Measurements from ENCODE around the gene GCLC.

GCLC gene

DNA sequence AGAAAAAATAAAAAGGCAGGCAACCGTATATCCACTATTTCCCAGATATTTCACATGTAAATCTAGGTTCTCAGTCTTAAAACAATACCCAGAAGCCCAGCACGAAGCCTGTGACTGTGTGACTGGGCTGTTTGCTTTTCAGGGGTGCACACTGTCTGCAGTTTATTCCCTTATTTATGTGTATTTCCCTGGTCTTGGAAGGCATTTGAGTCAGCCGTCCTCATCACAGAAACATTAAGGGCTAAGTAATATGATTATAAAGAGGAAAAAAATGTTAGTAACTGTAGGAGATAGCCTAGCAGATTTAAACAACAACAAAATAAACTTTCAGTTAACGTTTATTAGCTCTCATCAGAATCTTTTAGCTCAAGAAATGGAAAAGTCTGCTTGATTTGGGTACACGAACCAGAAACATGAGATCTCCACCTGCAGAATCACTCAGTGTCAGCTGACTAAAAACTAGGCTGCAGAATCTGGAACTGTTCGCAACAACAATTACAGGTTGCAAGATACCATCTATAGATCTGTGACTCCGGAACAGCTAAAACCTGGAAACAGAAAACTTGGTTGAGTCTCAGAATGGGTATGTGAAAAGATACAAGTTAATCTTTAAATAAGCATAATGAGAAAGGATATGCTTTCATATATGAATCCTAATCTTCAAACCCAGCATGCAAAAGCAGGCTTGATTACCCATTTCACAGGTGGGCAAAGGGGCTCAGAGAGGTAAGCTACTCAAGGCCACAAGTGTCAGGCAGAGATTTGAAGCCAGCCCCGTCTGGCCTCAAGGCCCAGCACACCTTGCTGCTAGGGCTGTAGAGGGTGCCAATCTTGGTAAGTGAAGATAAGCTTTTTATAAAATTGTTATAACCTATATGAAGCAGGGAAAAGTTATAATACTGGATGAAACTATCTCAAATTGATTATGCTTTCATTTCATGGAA lies 21.1 kb downstream of the GCLC start:
- DNase-seq, result no peak

DNA sequence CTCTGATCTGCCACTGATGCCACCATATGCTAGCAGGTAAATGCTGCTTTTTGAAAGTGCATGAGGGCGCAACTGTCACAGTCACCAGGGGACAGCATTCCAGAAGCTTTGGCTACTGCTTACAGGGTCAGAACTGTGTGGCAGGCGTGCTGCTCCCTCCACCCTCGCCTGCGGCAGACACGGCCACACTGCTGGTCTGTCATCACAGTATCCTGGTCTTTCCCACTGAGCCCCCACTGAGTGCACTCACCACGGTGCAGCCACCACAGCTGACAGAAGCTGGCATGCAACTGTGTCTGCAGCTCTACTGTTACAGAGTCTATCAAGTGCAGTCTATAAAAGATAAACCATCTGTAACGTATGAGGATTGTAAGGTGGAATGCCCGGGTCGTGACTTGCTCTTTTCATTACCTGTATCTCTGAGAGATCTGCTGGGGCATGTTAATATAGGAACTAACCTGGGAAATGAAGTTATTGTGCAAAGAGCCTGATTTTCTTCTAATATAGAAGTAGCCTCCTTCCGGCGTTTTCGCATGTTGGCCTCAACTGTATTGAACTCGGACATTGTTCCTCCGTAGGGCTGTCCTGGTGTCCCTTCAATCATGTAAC lies 24.5 kb downstream of the GCLC start:
- DNase-seq, result no peak

DNA sequence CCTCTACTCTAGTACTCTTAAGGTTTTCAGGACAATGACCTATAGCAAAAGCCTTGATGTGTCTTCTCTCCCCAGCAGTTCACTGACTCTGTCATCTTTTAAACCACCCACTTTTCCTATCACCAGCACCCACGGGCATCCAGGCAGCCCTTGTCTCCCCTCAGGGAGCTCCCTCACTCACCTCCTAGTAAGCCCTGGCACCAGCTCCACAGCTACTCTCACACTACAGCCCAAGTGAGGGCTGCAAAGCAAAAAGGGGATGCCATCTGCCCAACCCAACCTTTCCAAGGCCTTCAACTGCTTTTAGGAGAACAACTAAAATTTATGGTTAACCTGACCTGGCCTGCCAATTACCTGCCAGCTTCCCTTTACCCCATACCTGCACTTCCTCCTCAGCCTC lies 26.0 kb downstream of the GCLC start:
- no peak for DNase-seq

DNA sequence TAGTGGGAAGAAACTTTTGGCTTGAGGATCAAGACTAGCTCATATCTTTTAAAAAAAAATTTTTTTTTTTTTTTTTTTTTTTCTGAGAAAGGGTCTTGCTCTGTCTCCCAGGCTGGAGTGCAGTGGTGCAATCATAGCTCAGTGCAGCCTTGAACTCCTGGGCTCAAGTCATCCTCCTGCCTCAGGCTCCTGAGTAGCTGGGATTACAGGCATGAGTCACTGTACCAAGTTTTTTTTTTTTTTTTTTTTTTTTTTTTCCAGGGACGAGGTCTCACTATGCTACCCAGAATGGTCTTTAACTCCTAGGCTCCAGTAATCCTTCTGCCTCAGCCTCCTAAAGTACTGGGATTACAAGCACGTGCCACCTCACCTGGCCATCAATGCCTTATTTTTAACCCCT lies 27.9 kb downstream of the GCLC start:
- DNase-seq, result no peak

DNA sequence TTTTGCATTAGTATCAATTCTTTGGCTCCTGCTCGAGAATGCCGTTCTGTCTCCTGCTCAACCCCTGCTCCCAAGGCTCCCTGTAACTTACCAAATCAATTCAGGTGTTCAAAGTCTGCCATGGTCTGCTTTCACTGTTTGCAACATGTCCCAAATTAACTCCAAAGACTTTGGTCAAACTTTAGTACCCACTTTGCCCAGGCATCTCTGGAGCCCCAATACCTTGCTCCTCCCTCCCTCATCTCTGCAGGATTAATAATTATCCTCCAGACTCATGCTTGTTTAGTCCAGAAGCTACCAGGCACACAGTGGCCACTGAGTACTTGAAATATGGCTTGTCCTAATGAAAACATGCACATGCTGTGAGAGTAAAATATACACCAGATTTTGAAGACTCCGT lies 30.2 kb downstream of the GCLC start:
- no peak for DNase-seq

DNA sequence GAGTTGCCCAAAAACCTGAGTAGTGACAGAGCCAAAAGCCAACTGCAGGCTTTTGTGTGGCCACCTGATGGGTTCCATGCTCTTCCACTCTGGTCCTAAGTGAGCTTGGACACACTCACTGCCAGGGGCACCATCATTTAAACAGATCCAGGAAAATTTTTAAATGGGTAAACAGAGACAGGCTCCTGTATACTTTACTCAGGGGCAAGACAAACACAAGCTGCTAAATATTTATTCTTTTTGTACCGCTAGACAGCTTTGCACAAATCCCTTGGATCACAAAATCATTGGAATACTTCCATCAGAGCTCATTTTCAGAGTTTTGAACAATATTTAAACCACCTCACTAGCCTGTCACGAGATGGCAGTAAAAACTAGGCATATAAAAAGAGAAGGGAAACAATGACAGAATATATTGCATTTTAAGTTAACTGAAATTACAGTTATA lies 31.4 kb downstream of the GCLC start:
- DNase-seq, result no peak

DNA sequence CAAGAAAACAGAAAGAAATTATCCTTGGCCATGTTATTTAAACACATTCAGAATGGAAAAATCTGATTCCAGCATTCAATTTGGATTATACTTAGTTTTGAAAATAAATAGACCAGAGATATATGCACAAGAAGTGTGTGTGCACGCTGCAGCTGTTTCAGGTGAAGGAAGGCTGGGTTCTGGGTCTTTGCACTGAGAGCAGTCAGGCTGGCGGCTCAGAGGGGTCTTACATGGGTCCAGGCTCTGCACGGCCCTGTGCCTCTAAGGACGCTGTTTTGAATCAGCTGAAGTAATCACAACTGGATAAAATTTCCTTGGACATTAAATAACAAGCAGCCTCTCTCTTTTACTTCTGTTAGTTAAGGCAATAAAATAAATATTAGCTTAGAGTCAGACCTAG lies 31.8 kb downstream of the GCLC start:
- DNase-seq, result no peak

DNA sequence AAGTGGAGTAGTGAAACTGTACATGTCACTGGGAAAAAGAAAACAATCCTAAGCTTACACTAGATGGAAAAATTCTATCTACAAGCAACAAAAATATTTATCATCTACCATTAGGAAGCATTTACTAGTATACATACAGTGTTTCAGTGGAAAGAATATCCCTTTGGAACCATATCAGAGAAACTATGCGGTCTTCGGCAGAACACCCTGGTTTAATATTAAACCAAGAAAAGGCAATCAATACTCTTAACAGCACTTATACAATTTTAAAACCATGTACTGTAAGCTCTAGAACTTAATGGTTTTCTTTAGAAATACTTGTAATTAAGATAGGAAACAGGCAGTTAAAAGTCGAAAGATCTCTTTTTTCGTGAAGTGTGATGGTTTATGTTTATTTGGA lies 32.3 kb downstream of the GCLC start:
- no peak for DNase-seq

DNA sequence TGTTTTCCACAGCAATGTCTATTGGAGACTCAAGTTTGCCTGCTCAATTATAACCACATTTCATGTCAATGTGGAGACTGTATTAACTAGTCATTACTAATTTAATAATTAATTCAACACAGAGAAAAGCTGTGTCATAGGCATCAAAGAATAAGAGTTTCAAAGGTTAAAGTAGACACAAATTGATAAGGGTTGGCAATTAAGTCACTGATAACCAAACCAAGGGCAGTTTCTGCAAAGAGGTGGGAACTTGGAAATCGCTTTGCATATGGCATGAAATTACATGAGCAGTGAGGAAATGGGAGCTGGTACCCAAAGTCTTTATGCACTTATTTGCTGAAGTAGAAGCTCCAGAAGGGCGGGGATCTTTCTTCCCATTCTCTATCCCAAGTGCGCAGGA lies 34.2 kb downstream of the GCLC start:
- DNase-seq, result no peak

DNA sequence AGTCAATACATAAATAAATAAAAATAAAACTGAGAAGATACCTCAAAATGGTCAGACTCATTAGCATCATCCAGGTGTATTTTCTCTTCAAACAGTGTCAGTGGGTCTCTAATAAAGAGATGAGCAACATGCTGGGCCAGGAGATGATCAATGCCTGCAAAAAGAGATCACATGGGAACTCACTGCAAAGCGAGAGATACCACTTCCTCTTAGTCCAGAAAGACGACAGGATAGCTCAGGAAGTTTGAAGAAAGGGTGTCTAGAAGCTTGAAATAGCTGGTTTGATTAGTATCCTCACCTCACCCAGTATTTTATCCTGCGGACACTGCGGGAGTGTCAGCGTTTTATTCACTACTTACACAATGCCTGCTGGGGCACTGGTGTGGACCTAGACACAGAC lies 38.0 kb downstream of the GCLC start:
- no peak for DNase-seq

DNA sequence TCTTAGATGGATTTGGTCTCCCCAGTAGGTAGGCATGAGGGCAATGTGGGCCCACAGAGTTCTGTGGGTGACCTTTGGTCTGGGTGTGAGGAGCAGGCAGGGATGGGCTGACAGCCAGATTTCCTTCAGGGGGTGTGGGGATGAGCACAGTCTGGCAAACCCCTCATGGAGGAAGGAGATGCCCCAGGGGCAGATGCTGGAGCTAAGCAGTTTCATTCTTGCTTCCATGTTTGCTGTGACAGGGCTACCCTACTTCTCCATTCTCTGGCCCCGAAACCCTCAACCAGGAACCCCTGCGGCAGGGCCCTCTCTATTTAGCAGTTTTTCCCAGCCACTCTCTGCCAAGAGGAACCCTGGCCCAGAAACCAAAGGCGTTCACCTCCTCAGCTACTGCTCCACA lies 40.4 kb downstream of the GCLC start:
- DNase-seq, result no peak

DNA sequence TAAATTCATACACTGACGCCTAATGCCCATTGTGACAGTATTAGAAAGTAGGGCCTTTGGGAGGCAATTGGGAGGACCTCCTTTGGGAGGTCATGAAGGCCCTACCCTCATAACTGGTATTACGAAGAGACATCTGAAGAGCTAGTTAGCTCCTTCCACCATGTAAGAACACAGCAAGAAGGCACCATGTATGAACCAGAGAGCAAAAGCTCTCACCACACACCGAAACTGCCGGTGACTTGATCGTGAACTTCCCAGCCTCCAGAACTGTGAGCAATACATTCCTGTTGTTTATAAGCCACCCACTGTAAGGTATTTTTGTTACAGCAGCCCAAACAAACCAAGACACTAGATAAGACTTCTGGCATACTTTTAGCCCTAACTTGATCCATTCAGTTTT lies 41.8 kb downstream of the GCLC start:
- no peak for DNase-seq

DNA sequence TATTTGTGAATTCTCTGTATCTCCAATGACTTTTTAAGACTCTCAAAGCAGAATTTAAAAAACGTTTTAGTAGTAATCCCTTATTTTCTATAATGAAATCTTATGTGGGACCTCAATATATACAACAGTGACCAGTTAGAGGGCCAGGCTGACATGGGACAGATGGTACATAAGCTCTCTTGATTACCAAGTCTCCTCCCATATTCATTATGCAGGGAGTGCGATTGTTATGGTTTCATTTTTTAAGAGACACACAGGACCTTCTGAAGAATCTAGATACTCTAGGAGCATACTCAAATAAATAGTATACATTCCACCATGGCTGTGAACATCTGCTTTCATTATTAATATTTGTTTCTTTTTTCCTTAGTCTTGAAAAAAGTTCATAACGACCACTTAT lies 43.5 kb downstream of the GCLC start:
- DNase-seq, result no peak

DNA sequence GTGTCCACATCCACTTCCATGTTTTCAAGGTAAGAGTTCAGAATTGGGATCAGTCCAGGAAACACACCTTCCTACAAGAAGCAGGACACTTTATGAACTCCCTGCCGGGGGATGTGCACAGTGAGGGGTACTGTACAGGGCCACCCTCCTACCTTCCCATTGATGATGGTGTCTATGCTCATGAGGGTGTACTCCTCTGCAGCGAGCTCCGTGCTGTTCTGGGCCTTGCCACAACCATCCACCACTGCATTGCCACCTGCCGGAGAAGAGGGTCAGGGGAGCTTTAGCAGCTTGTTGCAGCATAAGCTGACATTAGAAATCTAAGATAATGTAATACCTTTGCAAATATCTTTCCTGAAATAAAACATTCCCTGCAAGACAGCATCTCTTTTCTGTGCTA lies 44.8 kb downstream of the GCLC start:
- DNase-seq, result no peak

DNA sequence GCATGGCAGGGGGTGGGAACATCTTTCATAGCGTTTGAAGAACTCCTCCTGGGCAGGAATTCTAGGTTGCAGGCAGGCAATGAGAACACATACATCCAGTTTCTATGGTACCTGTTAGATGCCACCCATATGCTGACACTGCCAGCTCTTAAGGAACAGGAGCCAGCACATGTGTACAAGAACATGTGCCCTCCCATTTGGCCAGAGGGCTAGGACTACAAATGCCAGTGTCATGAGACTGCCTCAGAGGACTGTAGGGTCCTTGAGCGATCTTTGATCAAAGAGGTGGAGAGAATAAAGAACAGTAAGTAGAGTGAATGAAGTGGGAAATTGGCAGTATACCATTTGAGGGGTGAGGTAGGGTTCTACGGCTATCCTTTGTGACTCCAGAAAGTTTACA lies 45.8 kb downstream of the GCLC start:
- no peak for DNase-seq

DNA sequence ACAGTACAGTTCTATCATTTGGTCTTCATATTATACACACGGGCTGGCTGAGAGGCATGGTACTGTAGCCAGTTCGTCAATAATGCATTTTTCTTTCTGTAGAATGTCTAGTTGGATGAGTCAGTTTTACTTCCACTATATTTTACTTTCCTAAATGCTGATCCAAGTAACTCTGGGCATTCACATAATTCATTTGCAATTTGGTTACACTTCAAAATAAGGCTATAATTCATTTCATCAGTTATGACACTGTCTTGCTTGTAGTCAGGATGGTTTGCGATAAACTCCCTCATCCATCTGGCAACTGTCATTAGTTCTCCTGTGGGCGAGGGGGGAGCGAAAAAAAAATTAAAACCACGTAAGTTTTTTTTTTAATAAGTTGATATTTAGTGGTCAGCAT lies 46.3 kb downstream of the GCLC start:
- DNase-seq, result no peak

DNA sequence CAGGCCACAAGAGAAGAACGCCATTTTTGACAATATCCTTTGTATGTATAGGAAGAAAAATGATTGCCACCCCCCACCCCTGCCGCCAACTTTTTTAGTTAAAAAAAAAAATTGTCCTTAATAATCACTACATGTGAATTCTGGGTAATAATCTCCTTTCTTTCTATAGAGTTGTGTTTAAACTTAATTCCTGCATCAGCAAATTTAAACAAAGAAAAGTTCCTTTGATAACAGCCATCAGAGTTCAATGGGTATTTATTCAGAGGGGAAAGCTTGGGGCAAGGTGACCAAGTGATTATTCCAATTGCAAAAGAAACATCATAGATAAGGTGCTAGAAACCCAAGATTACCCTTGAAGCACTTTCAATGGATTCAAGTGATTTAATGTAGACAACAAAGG lies 47.0 kb downstream of the GCLC start:
- no peak for DNase-seq

DNA sequence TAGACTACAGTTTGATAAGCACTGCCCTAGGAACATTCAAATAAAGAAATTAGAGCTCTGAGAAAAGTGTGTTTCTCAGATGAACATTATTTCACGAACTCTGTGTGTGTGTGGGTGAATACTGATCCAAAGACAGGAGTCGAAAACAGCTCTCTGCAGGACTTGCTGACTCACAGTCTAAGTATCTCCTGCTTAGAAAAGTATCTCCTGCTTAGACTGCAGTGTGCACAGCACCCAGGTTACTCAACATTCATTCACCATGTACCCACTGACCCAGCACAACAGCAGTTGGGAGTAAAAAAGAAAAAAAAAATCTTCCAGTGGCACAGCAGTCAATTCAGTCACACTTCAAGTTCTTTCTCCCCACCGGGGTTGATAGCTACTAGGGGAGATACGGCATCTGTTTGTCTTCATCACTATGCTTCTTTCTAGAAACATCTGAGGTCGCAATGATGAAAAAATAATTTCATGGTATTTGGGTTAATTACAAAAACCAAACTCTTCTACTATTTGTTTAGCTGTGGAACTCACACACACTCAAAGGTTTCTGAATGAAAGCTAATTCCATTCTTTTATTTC lies 48.0 kb downstream of the GCLC start:
- DNase-seq, result no peak

DNA sequence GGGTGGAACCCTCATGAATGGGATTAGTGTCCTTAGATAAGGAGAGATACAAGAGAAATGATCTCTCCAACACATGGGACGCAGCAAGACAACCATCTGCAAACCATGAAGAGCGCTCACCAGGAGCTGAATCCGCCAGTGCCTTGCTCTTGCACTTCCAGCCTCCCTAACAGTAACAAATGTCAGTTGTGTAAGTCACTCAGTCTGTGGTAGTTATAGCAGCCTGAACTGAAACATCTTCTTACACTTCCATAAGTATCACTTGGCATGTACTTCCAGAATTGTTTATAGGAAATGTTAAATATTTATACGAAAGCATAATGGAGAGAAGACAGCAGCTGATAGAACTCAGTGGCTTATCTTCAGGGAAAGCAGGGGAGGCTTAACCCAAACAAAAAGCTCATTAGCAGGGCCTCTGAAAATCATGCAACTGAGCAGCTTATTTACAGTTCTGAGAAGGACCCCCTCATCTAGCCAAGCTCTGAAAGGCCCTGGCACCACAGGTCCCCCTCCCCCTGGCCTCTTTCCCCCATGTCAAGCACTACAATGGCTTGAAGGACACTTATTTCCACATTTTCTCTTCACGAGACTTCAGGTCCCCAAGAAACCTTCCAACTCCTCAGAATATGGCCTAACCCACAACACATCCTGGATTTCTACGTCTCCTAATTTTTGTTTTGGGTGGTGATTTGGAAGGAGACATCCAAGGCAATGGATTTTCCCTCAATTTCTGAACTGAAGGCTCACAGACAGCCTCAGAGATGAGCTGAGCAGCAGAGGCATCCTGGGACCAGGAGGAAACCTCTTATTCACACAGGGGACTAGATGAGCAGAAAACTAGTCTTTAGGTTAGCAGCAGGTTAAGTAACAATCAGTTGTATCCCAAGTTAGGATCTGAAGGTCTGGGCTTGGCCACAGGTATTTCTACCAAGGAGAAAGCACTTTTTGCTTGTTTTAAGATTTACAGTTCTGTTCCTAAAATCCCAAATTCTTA lies 49.1 kb downstream of the GCLC start:
- DNase-seq, result no peak

DNA sequence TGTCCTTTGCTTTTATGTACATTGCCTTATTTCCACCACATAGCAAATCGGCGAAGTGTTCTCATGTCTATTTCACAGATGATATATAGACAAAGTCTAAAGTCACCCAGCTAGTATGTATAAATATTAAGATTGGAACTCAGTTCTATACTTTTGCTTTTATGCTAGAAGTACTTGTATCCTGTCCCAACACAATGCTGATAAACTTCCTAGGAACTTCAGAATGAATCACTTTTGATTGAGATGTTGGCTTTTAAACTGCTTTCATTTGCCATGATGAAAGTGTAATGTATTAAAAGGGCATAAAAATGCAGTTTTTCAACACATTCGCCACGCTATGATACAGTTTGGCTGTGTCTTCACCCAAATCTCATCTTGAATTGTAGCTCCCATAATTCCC lies 50.8 kb downstream of the GCLC start:
- no peak for DNase-seq

DNA sequence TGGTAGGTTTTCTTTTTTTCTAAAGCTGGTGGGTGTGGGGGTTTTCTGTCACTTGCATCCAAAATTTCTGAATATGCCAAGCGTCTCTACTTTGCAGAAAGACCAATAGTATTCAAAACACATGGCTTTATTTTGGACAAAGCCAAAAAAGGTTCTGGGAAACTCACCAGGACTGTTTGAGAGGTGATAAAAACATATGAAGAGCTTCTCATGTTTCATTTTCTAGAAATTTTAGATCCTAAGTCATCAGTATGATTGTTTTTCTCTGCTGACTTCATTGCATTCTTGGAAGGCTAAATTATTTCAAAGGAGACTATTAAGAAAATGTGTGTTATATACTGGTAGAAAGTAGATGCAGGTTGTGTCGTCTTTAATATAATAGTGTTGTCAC lies 51.3 kb downstream of the GCLC start:
- DNase-seq, result peak; percentile 31

DNA sequence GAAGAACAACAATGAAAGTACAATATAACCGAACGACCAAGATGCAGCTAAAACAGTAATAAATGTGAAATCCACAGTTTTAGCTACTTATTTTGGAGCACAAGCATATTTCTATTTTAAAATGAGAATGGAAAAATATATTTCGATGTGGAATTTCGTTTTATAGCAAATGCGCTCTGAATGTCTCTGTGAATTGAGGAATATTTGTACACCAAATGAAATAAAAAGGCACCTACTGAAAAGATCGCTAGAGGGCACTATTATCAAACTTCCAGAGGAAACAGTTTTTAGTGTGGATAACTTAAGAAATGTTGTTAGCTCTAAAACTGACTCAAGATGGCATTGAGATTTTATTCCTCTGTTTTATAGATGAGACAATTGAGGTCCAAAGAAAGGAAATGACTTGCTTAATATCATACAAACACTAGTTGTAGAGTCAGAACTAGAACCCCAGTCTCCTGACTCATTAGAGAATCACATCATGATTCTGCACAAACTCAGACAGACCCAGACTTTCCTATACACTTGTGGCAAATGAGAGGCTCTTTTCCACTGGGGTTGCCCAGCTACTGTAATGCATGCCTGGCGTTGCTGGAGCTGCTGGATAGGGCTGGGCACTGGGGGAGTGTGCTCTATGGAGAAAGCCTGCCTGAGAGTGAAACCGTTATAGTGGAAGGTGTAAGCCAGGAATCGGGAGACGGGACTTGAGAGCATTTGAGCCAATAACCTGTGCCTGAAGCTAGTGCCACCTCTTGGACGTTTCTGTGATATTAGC lies 51.9 kb downstream of the GCLC start:
- peak; percentile 77 for DNase-seq
